Occipital lobe (tissue), 2 donors: ENCODE measurements around the gene ARID5B. TPM values are rescaled to one million over a fixed set of nuclear protein-coding genes. Genes with fewer than 3 reads are reported as not detected.

Experiments
- DNase-seq: peaks from one replicate; lab custom pipeline; 2025; lab: John Stamatoyannopoulos, UW
- total RNA-seq: library from RNA; depleted of rRNA; stranded (reverse); fragments of >200 nt; gene quantifications from one replicate; pipeline ENCODE4 v1.2.3, GENCODE V29; 2014

The ARID5B gene
- total RNA-seq, 1 donor from 2014 or later, result 27.6 TPM

DNA sequence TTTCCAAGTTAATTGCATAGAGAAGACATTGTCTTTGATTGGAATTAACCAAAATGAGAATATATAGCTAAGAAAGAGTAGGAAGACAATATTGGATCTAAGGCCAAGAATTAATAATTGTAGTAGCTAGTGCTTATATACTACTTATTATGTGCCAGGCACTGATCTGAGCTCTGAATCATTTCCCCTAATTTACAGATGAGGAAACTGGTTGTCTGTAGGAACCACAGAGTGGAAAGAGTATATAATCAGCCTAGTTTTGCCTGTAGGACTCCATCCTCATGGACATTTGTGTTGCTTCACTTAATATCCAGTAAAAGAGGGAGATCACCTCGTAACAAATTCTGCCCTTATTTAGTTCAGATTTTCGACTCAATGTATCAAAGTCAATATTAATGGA, 127.9 kb downstream of the ARID5B start:
- DNase-seq, result no peak

- no peak for DNase-seq
Measured at GRCh38 chr10:62031507-62031906, 130.0 kb downstream of the ARID5B start.

- DNase-seq, result no peak
Measured at GRCh38 chr10:62033125-62033524, 131.6 kb downstream of the ARID5B start.

- DNase-seq, result no peak
Measured at GRCh38 chr10:62034096-62034640, 132.7 kb downstream of the ARID5B start.

GRCh38 chr10:62036186-62037081, 134.9 kb downstream of the ARID5B start:
- DNase-seq, result no peak

DNA sequence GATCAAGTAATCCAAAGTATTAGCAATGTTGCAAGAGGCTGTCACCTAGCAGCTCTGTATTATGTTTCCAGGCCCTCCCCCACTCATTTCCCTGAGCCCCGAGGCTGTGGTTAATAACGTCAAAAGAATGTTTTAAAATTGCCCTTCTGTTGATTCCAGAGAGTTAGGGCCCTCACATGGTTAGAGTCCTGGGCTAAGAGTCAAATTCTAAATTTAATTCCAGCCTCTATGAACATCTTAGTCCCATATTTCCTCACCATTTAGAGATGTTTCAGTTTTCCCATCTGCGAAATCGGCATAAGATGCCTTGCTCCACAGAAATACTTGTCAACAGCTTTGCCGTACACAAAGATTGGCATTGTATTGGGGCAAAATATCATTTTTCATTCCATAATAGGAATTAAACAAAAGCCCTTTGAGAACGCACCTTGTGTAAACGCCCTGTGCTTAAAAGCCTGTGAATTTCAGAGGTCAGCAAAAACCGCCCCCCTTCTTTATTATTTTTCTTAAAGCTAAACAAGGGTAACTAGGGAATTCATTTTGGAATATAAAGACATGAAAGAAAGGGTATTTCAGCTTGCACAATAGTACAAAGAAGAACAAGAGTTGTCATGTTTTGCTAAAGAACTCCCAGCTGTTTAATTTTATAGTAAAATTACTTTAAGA, 135.8 kb downstream of the ARID5B start:
- no peak for DNase-seq

DNA sequence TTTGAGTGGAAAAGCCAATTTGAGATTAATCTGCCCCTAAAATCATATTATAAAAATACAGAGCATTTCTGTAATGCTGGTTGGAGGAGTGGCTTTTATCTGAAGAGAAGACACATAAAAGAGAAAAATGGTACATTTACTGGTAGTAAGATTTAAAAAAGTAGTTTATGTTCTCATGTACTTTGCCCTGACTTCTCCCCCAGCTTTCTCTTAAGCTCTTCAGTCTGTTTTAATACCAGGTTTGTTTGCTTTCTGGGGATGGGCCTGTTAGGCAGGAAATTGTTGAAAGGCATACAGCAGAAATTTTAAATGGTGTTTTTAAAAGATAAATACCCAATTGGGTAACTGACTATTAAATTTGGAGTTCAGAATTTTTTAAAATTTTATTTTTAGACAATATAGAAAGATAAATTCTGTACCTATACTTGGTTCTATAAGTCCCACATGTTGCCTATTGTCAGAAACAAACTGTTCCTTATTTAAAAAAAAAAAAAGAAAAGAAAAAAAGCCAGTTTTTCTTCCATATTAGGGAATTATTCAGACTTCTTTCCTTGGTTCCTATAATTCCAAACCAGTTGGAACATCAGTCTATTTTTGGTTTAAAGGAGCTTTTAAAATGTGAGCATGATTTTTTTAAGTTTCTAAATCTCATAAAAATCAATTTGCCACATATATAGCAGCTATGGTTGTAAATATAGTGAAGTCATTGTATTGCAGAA, 136.6 kb downstream of the ARID5B start:
- no peak for DNase-seq

DNA sequence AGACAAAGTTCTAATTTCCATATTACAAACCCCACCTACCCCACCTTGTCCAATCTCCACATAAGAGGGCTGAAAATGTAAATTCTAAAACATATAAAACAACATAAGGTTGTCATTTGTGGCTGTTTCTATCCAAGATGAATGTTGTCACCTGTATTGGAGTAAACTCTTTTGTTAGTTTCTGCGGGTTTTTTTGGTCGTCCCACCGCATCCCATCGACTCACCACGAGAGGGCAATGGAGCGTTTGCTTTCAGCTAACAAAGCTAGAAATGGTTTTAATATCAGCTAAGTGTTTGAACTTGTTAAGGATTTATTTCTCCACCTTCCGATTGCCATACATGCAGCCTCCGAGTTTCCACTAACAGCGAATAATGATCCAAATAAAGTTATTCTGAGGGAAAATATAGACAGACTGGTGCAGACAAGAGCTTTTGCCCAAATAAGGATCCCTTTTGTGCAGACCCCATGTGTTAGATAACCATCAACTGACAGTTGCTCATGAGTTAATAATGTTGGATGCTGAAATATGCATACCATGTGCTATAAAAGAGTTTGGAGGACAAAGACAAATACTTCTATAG, 137.2 kb downstream of the ARID5B start:
- DNase-seq, result no peak

GRCh38 chr10:62039954-62040353, 138.5 kb downstream of the ARID5B start:
- no peak for DNase-seq

GRCh38 chr10:62040881-62041280, 139.4 kb downstream of the ARID5B start:
- DNase-seq, result no peak

GRCh38 chr10:62043421-62044021, 142.0 kb downstream of the ARID5B start:
- no peak for DNase-seq

DNA sequence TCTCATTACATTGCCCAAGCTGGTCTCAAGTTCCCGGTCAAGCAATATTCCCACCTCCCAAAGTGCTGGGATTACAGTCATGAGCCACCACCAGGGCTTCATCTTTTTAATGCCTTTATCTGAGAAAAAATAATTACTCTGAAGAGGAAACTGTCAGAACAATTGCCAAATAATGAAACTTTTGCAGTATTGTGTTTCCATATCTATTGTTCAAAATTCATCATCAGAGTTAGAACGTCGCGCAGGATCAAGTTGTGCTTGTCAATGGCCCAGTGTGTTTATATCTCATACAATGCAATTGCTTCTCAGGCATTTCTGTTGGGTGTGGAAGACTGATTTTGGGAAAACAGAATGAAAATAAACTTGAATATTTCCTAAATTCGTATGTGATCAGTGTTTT, 143.1 kb downstream of the ARID5B start:
- DNase-seq, result no peak

DNA sequence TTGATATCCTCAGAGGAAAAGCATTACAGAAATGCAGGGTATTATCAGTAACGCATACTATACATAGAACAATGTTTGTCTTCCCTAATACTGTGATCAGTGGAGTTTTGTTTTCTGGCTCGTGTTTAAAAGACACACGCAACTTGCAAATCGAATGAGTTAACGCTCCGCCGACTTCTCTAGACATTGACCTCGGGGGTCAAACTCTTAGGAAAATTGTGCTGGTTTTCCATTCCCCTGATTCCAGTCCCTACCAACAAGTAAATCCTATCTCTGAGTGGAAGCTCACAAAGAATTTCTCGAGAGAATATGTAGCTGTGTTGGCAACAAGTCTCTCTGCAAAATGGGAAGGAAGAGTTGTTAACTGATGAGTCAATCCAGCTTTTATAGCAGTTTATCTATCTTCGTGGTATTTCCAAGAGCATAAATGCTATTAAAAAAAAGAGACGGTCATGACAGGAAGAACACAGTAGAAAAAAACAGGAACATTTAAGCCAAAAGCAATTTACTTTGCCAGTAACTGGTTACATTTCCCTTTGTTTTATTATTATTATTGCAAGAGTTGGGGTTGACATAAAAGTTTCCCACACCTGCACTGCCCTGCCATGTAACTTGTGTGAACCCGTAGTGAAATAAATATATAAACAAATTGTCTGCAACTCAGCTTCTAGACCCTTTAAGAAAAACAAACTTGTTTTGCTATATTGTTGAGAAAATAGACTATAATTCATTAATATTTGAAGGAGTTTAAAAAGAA, 144.4 kb downstream of the ARID5B start:
- DNase-seq, result no peak

DNA sequence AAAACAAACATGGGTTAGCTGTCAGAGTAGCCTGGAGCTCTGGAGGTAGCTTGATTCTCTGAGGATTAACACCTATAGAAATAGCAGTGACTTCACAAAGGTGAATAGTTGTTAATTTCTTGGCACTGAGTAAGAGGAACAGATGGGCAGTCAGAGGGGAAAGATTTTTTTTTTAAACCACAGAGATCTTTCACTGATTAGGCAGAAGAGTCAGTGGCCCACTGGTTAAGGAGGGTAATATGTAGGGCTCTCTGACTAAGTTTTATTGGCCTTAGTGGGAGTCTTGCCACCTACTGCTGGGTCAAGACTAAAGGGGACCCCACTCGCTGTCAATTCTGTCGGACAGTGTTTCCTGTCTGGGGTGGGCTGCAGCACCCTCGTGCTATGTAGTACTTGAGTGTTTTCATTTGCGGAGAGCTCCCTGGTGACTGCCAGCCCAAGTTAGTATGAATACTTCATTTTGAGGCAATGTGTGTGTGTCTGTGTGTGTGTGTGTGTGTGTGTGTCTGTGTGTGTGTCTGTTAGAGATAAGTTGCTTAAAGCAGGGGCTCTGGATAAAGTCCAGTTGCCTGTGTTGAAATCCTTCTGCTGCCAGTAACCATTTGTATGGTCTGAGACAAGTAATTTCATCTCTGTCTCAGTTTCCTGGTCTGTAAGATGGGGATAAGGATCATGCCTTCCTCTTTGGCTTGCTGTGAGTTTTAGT, 145.2 kb downstream of the ARID5B start:
- DNase-seq, result no peak

DNA sequence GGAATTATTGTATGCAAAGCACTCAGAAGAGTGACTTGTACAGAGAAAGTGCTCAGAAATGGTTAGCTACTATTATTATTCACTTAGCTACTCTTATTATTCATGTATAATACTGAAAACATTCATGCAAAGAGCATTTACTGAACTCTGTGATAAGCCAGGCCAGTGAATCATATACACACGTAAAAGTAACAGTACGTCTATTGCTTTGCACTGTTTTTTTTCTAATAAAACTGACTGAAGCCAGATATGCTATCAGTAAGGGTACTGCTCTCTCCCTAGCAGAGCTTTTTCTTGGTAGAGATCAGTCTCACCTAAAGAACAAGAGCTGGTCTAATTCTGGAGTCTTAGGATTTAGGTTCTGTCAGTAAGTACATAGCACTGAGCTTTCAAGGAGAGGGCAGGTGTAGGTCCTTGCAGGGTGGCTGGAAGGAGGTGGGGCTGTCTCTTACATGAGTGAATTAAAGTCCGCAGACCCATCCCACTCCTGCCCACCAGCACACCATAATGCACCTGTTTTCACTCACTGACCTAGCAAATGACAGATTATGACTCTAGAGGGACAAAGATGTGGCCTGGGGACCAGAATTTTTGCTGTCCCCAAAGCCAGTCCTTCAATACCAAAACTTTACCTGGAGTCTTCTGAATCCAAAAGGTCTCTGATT, 145.9 kb downstream of the ARID5B start:
- DNase-seq, result no peak

DNA sequence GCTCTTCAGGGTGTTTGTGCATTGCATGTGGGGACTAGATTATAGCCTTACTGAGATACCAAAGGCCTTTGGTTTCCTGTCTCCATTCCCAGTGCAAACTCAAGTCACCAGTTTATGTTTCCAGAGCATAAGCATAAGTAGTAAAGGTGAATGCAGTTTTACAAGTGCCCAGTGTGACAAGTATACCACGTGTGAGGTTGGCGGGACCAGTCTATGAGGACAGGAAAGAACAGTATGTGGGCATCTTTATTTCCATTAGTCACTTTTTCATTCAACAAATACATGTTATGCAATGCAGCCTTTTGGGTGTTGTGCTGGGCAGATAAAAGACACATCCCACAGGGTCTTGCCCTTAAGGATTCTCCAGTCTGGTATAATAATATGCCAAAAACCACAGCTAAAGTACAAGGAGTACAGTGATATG, 146.5 kb downstream of the ARID5B start:
- no peak for DNase-seq

DNA sequence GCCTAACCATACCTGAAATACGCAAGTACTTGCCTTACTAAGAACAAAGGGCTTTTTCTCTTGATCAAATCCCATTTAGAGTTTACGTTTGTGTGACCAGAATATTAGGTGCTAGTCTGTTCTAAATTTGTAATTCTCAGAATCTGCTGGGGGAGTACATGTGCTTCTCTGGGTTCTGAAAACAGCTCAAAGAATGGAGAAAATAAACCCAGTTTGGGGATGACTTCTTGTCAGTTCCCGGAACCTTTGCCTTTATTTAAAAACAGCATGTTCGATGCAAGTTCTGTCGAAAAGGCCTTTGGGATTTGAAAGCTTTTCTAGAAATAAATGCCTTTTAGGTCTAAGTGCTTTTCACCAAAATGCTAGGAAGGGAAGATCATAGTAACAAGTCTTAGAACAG, 147.0 kb downstream of the ARID5B start:
- DNase-seq, result no peak

DNA sequence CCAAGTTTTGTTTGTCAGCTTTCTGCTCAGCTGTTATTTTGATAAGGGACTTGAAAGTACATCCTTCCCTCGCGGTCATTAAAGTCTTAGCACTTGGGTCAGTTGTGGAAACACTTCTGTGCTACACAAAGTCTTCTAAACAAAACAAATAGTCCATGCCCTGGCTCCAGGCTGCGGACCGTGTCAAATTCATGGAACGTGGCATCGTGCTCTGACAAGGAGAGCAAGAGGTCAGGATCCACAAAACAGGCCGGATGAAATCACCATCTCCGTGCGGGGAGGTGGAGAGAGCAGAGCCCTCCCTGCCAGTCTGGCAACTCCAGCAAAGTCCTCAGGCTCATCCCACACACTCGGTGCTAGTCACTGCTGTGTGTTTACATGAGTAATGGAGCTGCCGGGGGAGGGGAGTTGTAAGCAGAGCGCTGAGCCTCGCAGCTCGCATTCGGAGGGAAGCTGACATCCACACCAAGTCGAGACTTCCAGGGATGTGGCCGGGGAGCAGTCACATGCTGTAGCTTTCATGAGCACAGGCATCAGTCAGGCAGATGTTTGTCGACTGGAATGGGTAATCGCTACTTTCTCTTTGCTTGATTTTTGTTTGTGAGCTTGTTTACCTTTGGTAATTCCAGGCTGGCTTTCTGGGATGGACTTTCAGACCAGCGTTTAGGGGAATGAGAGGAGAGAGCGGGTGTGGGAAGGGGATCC, 147.6 kb downstream of the ARID5B start:
- peak; percentile 92 for DNase-seq
